NCI-H2081 treated with DMSO at 0.1 percent for 48 hours (cell line): Measurements from ENCODE around the gene DTNB.

Experiments
- DNase-seq: peaks from one replicate; lab custom pipeline; 2025; lab: John Stamatoyannopoulos, UW

DTNB gene

GRCh38 chr2:25497229-25497917, 176.0 kb downstream of the DTNB start:
- no peak for DNase-seq

GRCh38 chr2:25494616-25495015, 178.8 kb downstream of the DTNB start:
- DNase-seq: no peak

- no peak for DNase-seq
Measured at GRCh38 chr2:25493207-25493606, 180.2 kb downstream of the DTNB start.

- DNase-seq: no peak
Measured at GRCh38 chr2:25492726-25493125, 180.7 kb downstream of the DTNB start.

GRCh38 chr2:25491966-25492532, 181.3 kb downstream of the DTNB start:
- no peak for DNase-seq

GRCh38 chr2:25491003-25491696, 182.2 kb downstream of the DTNB start:
- no peak for DNase-seq

- DNase-seq: no peak
Measured at GRCh38 chr2:25490217-25490616, 183.2 kb downstream of the DTNB start.

GRCh38 chr2:25489631-25490030, 183.7 kb downstream of the DTNB start:
- no peak for DNase-seq

- DNase-seq: no peak
Measured at GRCh38 chr2:25483607-25484266, 189.6 kb downstream of the DTNB start.

GRCh38 chr2:25482341-25482740, 191.0 kb downstream of the DTNB start:
- no peak for DNase-seq

GRCh38 chr2:25481381-25482300, 191.7 kb downstream of the DTNB start:
- no peak for DNase-seq

- no peak for DNase-seq
Measured at GRCh38 chr2:25480561-25480960, 192.8 kb downstream of the DTNB start.

- DNase-seq: no peak
Measured at GRCh38 chr2:25479761-25480160, 193.6 kb downstream of the DTNB start.

- DNase-seq: no peak
Measured at GRCh38 chr2:25478736-25479135, 194.6 kb downstream of the DTNB start.

GRCh38 chr2:25473758-25474340, 199.5 kb downstream of the DTNB start:
- DNase-seq: peak; percentile 38

GRCh38 chr2:25473131-25473530, 200.2 kb downstream of the DTNB start:
- no peak for DNase-seq

GRCh38 chr2:25470806-25471205, 202.6 kb downstream of the DTNB start:
- DNase-seq: no peak

GRCh38 chr2:25467743-25468142, 205.6 kb downstream of the DTNB start:
- DNase-seq: no peak

- no peak for DNase-seq
Measured at GRCh38 chr2:25462021-25462420, 211.4 kb downstream of the DTNB start.

GRCh38 chr2:25460261-25460905, 213.0 kb downstream of the DTNB start:
- DNase-seq: no peak
